HG02678 (cell line): Measurements from ENCODE around the gene DDX52.
"Not testable (repeated sequence)": the region's sequence is repeated elsewhere in the genome, so short reads cannot be mapped to it uniquely, and the experiment has no call there.

ENCODE experiments used
- ATAC-seq: cut with Tn5 transposase; IDR thresholded peaks from one replicate; pipeline ENCODE4 v1.9.1; 2021; ENCODE audit warnings: mild to moderate bottlenecking, moderate library complexity; ENCODE audit not compliant: unreplicated experiment

Gene DDX52

GRCh38 chr17:37643118-37643766 is at the start of gene DDX52:
DDX52 (minus strand) TSS chr17:37643446; CDS start chr17:37643420, 26 bp downstream.
- peak; percentile 92 for ATAC-seq

GRCh38 chr17:37691807-37692206 is 48.6 kb upstream of the DDX52 start:
- ATAC-seq, result no peak

- ATAC-seq, result no peak
Measured at GRCh38 chr17:37689317-37689716, 46.1 kb upstream of the DDX52 start.

GRCh38 chr17:37683454-37683984 is 40.3 kb upstream of the DDX52 start:
- ATAC-seq, result no peak

GRCh38 chr17:37682007-37682406 is 38.8 kb upstream of the DDX52 start:
- ATAC-seq, result no peak

- ATAC-seq, result not testable (repeated sequence)
Measured at GRCh38 chr17:37679995-37680394, 36.7 kb upstream of the DDX52 start.

- no peak for ATAC-seq
Measured at GRCh38 chr17:37678036-37678435, 34.8 kb upstream of the DDX52 start.

- no peak for ATAC-seq
Measured at GRCh38 chr17:37677021-37677420, 33.8 kb upstream of the DDX52 start.

GRCh38 chr17:37676115-37676925 is 33.1 kb upstream of the DDX52 start:
- ATAC-seq, result no peak

- ATAC-seq, result no peak
Measured at GRCh38 chr17:37674511-37674910, 31.3 kb upstream of the DDX52 start.

GRCh38 chr17:37673386-37673785 is 30.1 kb upstream of the DDX52 start:
- no peak for ATAC-seq

- ATAC-seq, result no peak
Measured at GRCh38 chr17:37672548-37673078, 29.4 kb upstream of the DDX52 start.

GRCh38 chr17:37671824-37672547 is 28.7 kb upstream of the DDX52 start:
- no peak for ATAC-seq

GRCh38 chr17:37671028-37671823 is 28.0 kb upstream of the DDX52 start:
- ATAC-seq, result no peak

GRCh38 chr17:37667039-37667438 is 23.8 kb upstream of the DDX52 start:
- no peak for ATAC-seq

- no peak for ATAC-seq
Measured at GRCh38 chr17:37664214-37664613, 21.0 kb upstream of the DDX52 start.

- no peak for ATAC-seq
Measured at GRCh38 chr17:37662353-37662752, 19.1 kb upstream of the DDX52 start.

GRCh38 chr17:37661400-37662014 is 18.3 kb upstream of the DDX52 start:
- no peak for ATAC-seq

- ATAC-seq, result no peak
Measured at GRCh38 chr17:37659925-37660324, 16.7 kb upstream of the DDX52 start.

GRCh38 chr17:37657202-37657601 is 14.0 kb upstream of the DDX52 start:
- ATAC-seq, result no peak
